CD14-positive monocyte (primary cell): ENCODE results near the gene PPBP. TPM values are rescaled to one million over a fixed set of nuclear protein-coding genes. Genes with fewer than 3 reads are reported as not detected.
A peak's percentile ranks its signal among the peaks of the same experiment; 100 is the strongest.

ENCODE experiments used
- DNase-seq, 3 donors: peaks; one replicate each; pipeline ENCODE4 v3.0.0-alpha.2; 2011 to 2022
- H2AFZ ChIP-seq: 2 replicates; pipeline ENCODE4 v1.6.0; 2012; ENCODE audit warnings: mild to moderate bottlenecking, low read depth, low read length, inconsistent platforms; ENCODE audit not compliant: insufficient read depth, poor library complexity, severe bottlenecking
- H3K27ac ChIP-seq, 2 donors: 1 replicate in 1 of 2; 2 replicates in 1 of 2; pipeline ENCODE4 v1.5.1; 2012 to 2013; ENCODE audit warnings: low read length in 2 of 2, control low read depth in 1 of 2, inconsistent platforms in 1 of 2, low read depth in 1 of 2, mild to moderate bottlenecking in 1 of 2
- H3K27me3 ChIP-seq, 2 donors: one replicate each; pipeline versions ENCODE4 v1.6.0 to v1.6.1; 2011 to 2013; ENCODE audit warnings: low read length in 2 of 2; ENCODE audit not compliant: control insufficient read depth in 2 of 2, insufficient read depth in 2 of 2
- H3K36me3 ChIP-seq, 2 donors: replicated peaks in 1 of 2; 1 replicate in 1 of 2; 2 replicates in 1 of 2; pipeline versions ENCODE4 v1.5.1 to v1.6.1; 2012 to 2013; ENCODE audit warnings: low read length in 2 of 2, control low read depth in 1 of 2, inconsistent platforms in 1 of 2, mild to moderate bottlenecking in 1 of 2; ENCODE audit not compliant: insufficient read depth in 2 of 2, control insufficient read depth in 1 of 2
- H3K4me1 ChIP-seq, 2 donors: 1 replicate in 1 of 2; 2 replicates in 1 of 2; pipeline versions ENCODE4 v1.5.1 to v1.6.1; 2012 to 2013; ENCODE audit warnings: low read length in 2 of 2, control low read depth in 1 of 2, inconsistent platforms in 1 of 2, mild to moderate bottlenecking in 1 of 2, moderate library complexity in 1 of 2; ENCODE audit not compliant: insufficient read depth in 2 of 2, control insufficient read depth in 1 of 2
- H3K4me2 ChIP-seq: replicated peaks from 2 replicates; pipeline ENCODE3; 2012; ENCODE audit warnings: low read length, moderate library complexity, mild to moderate bottlenecking; ENCODE audit not compliant: poor library complexity, severe bottlenecking; ENCODE audit errors: extremely low read depth
- H3K4me3 ChIP-seq, 3 experiments: fragments of 200-600 bp in 1 of 3; sonication (generic) in 1 of 3; replicated peaks in 1 of 3; 1 replicate in 2 of 3; 2 replicates in 1 of 3; pipeline ENCODE4 v1.5.1; 2011 to 2013; ENCODE audit warnings: low read length in 3 of 3, mild to moderate bottlenecking in 3 of 3, control low read depth in 2 of 3, low read depth in 2 of 3, inconsistent platforms in 1 of 3, moderate library complexity in 1 of 3
- H3K79me2 ChIP-seq: 2 replicates; pipeline ENCODE4 v1.6.0; 2012; ENCODE audit warnings: mild to moderate bottlenecking, control low read depth, inconsistent platforms, low read length, moderate library complexity; ENCODE audit not compliant: insufficient read depth
- H3K9ac ChIP-seq: 2 replicates; pipeline ENCODE4 v1.6.0; 2017; ENCODE audit warnings: low read length, mild to moderate bottlenecking; ENCODE audit not compliant: insufficient read depth, poor library complexity, severe bottlenecking
- H3K9me3 ChIP-seq, 2 donors: replicated peaks in 1 of 2; 1 replicate in 1 of 2; 2 replicates in 1 of 2; pipeline versions ENCODE4 v1.5.1 to v1.6.1; 2012 to 2013; ENCODE audit warnings: low read length in 2 of 2, control low read depth in 1 of 2; ENCODE audit not compliant: control insufficient read depth in 1 of 2, insufficient read depth in 1 of 2
- H4K20me1 ChIP-seq: 2 replicates; pipeline ENCODE4 v1.6.0; 2012; ENCODE audit warnings: mild to moderate bottlenecking, low read length, control low read depth, moderate library complexity; ENCODE audit not compliant: insufficient read depth
- H3K27ac Mint-ChIP-seq, 7 donors: one replicate each; pipeline ENCODE4 v1.8.0; 2020; ENCODE audit warnings: mild to moderate bottlenecking in 7 of 7, mixed read lengths in 7 of 7, moderate library complexity in 6 of 7, inconsistent platforms in 2 of 7
- H3K27me3 Mint-ChIP-seq, 3 donors: one replicate each; pipeline ENCODE4 v1.8.0; 2021 to 2022; ENCODE audit warnings: low read depth in 3 of 3, mild to moderate bottlenecking in 3 of 3, mixed read lengths in 3 of 3, moderate library complexity in 3 of 3, inconsistent platforms in 1 of 3
- H3K36me3 Mint-ChIP-seq, 2 donors: one replicate each; pipeline ENCODE4 v1.8.0; 2020; ENCODE audit warnings: mixed read lengths in 2 of 2, inconsistent platforms in 1 of 2, mild to moderate bottlenecking in 1 of 2
- H3K4me1 Mint-ChIP-seq: one replicate; pipeline ENCODE4 v1.8.0; 2020; ENCODE audit warnings: mild to moderate bottlenecking, mixed read lengths
- H3K4me3 Mint-ChIP-seq, 2 donors: one replicate each; pipeline ENCODE4 v1.8.0; 2020; ENCODE audit warnings: mild to moderate bottlenecking in 2 of 2, mixed read lengths in 2 of 2, moderate library complexity in 1 of 2
- H3K9me3 Mint-ChIP-seq, 7 donors: one replicate each; pipeline ENCODE4 v1.8.0; 2020 to 2022; ENCODE audit warnings: mixed read lengths in 7 of 7, mild to moderate bottlenecking in 6 of 7, moderate library complexity in 6 of 7, inconsistent platforms in 2 of 7
- intact Hi-C, 2 donors: fragments of 100-400 bp; cut with micrococcal nuclease; formaldehyde crosslinking; loops; one replicate each; pipeline versions ENCODE4 v1.15.0 to v1.15.1; 2023
- polyA plus RNA-seq, 3 donors: library from polyadenylated mRNA; depleted of rRNA in 1 of 3; unstranded in 2 of 3; stranded (reverse) in 1 of 3; fragments of 300-500 nt in 2 of 3; fragments of >200 nt in 1 of 3; fragmentation: Illumina TruSeq in 2 of 3; gene quantifications; 1 replicate in 2 of 3; 2 replicates in 1 of 3; pipeline ENCODE4 v1.2.3, GENCODE V29; 2012 to 2021
- TF ChIP-seq, protein P1 (sequence below): fragments of 200-600 bp; IDR thresholded peaks from one replicate; pipeline ENCODE4 v1.8.0; 2022; ENCODE audit warnings: antibody characterized with exemption, mild to moderate bottlenecking

PPBP gene
- polyA plus RNA-seq, 3 donors: 0.65 to 63.1 (median 16.3) TPM

GRCh38 chr4:74033739-74034138 is 45.7 kb upstream of the PPBP start:
- H3K79me2 ChIP-seq: no peaks in the 10 kb centered on the region
- Mint-ChIP-seq H3K36me3 (peaks cover 0 to 6% of the 10 kb centered on the region in 2 donors), H3K27ac (peak overlapping the region in 4 of 7 donors; percentile 69 to 90 (median 76)), H3K9me3 (peaks cover 0 to 2% (median 0%) of the 10 kb centered on the region in 7 donors), H3K4me3 (no peak overlapping the region), H3K27me3 (peaks cover 5 to 18% (median 16%) of the 10 kb centered on the region in 3 donors), H3K4me1 (peaks cover 13% of the 10 kb centered on the region)
- TF ChIP-seq, protein P1, sequence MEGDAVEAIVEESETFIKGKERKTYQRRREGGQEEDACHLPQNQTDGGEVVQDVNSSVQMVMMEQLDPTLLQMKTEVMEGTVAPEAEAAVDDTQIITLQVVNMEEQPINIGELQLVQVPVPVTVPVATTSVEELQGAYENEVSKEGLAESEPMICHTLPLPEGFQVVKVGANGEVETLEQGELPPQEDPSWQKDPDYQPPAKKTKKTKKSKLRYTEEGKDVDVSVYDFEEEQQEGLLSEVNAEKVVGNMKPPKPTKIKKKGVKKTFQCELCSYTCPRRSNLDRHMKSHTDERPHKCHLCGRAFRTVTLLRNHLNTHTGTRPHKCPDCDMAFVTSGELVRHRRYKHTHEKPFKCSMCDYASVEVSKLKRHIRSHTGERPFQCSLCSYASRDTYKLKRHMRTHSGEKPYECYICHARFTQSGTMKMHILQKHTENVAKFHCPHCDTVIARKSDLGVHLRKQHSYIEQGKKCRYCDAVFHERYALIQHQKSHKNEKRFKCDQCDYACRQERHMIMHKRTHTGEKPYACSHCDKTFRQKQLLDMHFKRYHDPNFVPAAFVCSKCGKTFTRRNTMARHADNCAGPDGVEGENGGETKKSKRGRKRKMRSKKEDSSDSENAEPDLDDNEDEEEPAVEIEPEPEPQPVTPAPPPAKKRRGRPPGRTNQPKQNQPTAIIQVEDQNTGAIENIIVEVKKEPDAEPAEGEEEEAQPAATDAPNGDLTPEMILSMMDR: no peak
- no peaks in the 10 kb centered on the region for H4K20me1 ChIP-seq
- no peak overlapping the region for H2AFZ ChIP-seq
- DNase-seq: peak; percentile 34 to 83 (median 59)
- intact Hi-C loops: loop anchor here in 1 of 2 donors (10.0 kb wide), 1 partner anchor 369 kb away; no protein-coding TSS in a partner anchor
- H3K36me3 ChIP-seq: no peaks in the 10 kb centered on the region
- H3K4me1 ChIP-seq: peaks cover 7 to 12% of the 10 kb centered on the region in 2 donors
- H3K27me3 ChIP-seq: peaks cover 8 to 9% of the 10 kb centered on the region in 2 donors
- H3K4me2 ChIP-seq: no peak overlapping the region
- H3K27ac ChIP-seq: no peak overlapping the region
- no peak overlapping the region for H3K4me3 ChIP-seq
- no peak overlapping the region for H3K9ac ChIP-seq
- H3K9me3 ChIP-seq: no peaks in the 10 kb centered on the region

DNA sequence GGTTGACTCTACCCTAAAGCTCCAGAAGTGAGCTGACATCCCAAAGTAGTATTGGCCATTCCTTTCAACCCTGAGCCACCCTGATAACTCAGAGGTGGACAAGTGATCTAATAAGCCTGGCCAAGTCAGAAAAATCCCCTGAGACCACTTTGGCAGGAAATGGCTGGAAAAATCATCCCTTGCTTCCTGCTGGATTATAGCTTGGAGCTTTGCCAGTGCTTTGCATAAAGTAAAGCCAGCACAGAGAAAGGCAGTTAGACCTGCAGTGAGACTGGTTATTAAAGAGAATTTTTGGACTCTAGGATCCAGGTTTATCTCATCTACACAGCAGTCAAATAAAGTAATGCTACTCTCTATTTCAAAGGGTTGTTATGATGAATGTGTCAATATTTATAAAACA is 44.1 kb upstream of the PPBP start:
- Histone ChIP-seq H2AFZ (no peak overlapping the region), H3K9ac (no peak overlapping the region), H3K27ac (no peak overlapping the region), H3K79me2 (no peaks in the 10 kb centered on the region), H3K4me1 (no peaks in the 10 kb centered on the region), H3K27me3 (peaks cover 0 to 1% of the 10 kb centered on the region in 2 donors), H3K4me2 (no peak overlapping the region), H3K36me3 (no peaks in the 10 kb centered on the region), H3K4me3 (no peak overlapping the region), H3K9me3 (no peaks in the 10 kb centered on the region), H4K20me1 (no peaks in the 10 kb centered on the region)
- intact Hi-C loops: loop anchor here in 1 of 2 donors (10.0 kb wide), 1 partner anchor 367 kb away; no protein-coding TSS in a partner anchor
- Mint-ChIP-seq H3K9me3 (peaks cover 0 to 3% (median 0%) of the 10 kb centered on the region in 7 donors), H3K27ac (no peak overlapping the region), H3K4me1 (peaks cover 3% of the 10 kb centered on the region), H3K27me3 (peaks cover 0 to 3% (median 1%) of the 10 kb centered on the region in 3 donors), H3K4me3 (no peak overlapping the region), H3K36me3 (no peaks in the 10 kb centered on the region)
- DNase-seq: no peak
- TF ChIP-seq, protein P1: no peak
